ENCODE results near the gene LRBA. TPM values are rescaled to one million over a fixed set of nuclear protein-coding genes. Genes with fewer than 3 reads are reported as not detected.
"Not testable (repeated sequence)": the region's sequence is repeated elsewhere in the genome, so short reads cannot be mapped to it uniquely, and the experiment has no call there.

LRBA gene
- total RNA-seq, 1 experiment from 2014 or later, result 12.5 TPM

- DNase-seq (ENCODE audit: low read depth), result no peak
Measured at GRCh38 chr4:150673793-150674192, 341.3 kb downstream of the LRBA start.

- peak; percentile 1 for DNase-seq (ENCODE audit: low read depth)
Measured at GRCh38 chr4:150668824-150669223, 346.3 kb downstream of the LRBA start.

GRCh38 chr4:150664935-150665334, 350.1 kb downstream of the LRBA start:
- DNase-seq (ENCODE audit: low read depth), result peak; percentile 11

- no peak for DNase-seq (ENCODE audit: low read depth)
Measured at GRCh38 chr4:150662686-150663085, 352.4 kb downstream of the LRBA start.

GRCh38 chr4:150661551-150661950, 353.5 kb downstream of the LRBA start:
- DNase-seq (ENCODE audit: low read depth), result peak; percentile 3

GRCh38 chr4:150658258-150658657, 356.8 kb downstream of the LRBA start:
- not testable (repeated sequence) for DNase-seq (ENCODE audit: low read depth)

- no peak for DNase-seq (ENCODE audit: low read depth)
Measured at GRCh38 chr4:150656891-150657290, 358.2 kb downstream of the LRBA start.

GRCh38 chr4:150650751-150651150, 364.3 kb downstream of the LRBA start:
- no peak for DNase-seq (ENCODE audit: low read depth)

- DNase-seq (ENCODE audit: low read depth), result no peak
Measured at GRCh38 chr4:150648123-150648522, 367.0 kb downstream of the LRBA start.

GRCh38 chr4:150647008-150647407, 368.1 kb downstream of the LRBA start:
- DNase-seq (ENCODE audit: low read depth), result no peak

GRCh38 chr4:150641612-150642011, 373.5 kb downstream of the LRBA start:
- DNase-seq (ENCODE audit: low read depth), result no peak

GRCh38 chr4:150632639-150633038, 382.4 kb downstream of the LRBA start:
- no peak for DNase-seq (ENCODE audit: low read depth)

GRCh38 chr4:150628073-150628472, 387.0 kb downstream of the LRBA start:
- no peak for DNase-seq (ENCODE audit: low read depth)

- DNase-seq (ENCODE audit: low read depth), result no peak
Measured at GRCh38 chr4:150625033-150625432, 390.1 kb downstream of the LRBA start.

GRCh38 chr4:150624055-150624454, 391.0 kb downstream of the LRBA start:
- no peak for DNase-seq (ENCODE audit: low read depth)

- DNase-seq (ENCODE audit: low read depth), result no peak
Measured at GRCh38 chr4:150619042-150619441, 396.0 kb downstream of the LRBA start.

- peak; percentile 1 for DNase-seq (ENCODE audit: low read depth)
Measured at GRCh38 chr4:150609131-150609530, 406.0 kb downstream of the LRBA start.

- DNase-seq (ENCODE audit: low read depth), result no peak
Measured at GRCh38 chr4:150600812-150601445, 414.2 kb downstream of the LRBA start.

- no peak for DNase-seq (ENCODE audit: low read depth)
Measured at GRCh38 chr4:150599547-150599946, 415.5 kb downstream of the LRBA start.

GRCh38 chr4:150598909-150599308, 416.2 kb downstream of the LRBA start:
- DNase-seq (ENCODE audit: low read depth), result no peak

GRCh38 chr4:150593996-150594395, 421.1 kb downstream of the LRBA start:
- DNase-seq (ENCODE audit: low read depth), result peak; percentile 9

- DNase-seq (ENCODE audit: low read depth), result no peak
Measured at GRCh38 chr4:150591904-150592303, 423.2 kb downstream of the LRBA start.

- no peak for DNase-seq (ENCODE audit: low read depth)
Measured at GRCh38 chr4:150591406-150591805, 423.7 kb downstream of the LRBA start.

GRCh38 chr4:150590631-150591030, 424.5 kb downstream of the LRBA start:
- no peak for DNase-seq (ENCODE audit: low read depth)
